H1 (cell line): ENCODE results near the gene CSNK1D. TPM values are rescaled to one million over a fixed set of nuclear protein-coding genes. Genes with fewer than 3 reads are reported as not detected.

Experiments
- CTCF ChIA-PET: fragments of 300-600 bp; sonication (Branson Sonifier 250); formaldehyde crosslinking; loops from one replicate; lab custom pipeline; 2021; ENCODE audit not compliant: partially characterized antibody; lab: Charles Lee
- POLR2A ChIA-PET: fragments of 300-600 bp; sonication (Branson Sonifier 250); formaldehyde crosslinking; loops from one replicate; lab custom pipeline; 2021; ENCODE audit warnings: inconsistent platforms; ENCODE audit not compliant: partially characterized antibody; lab: Charles Lee
- DNase-seq, 2 experiments: peaks; one replicate each; pipeline versions ENCODE4 v3.0.0 to v3.0.0-alpha.2; 2010 to 2022; ENCODE audit warnings: low spot score in 2 of 2, low read depth in 1 of 2, mixed read lengths in 1 of 2
- FAIRE-seq: peaks from 2 replicates; lab custom pipeline; 2011; peaks lifted over from hg19 to GRCh38; lab: Jason Lieb, UNC
- H2AFZ ChIP-seq: 2 replicates; pipeline ENCODE4 v1.8.1; 2012; ENCODE audit warnings: low read length, inconsistent platforms
- H2AK5ac ChIP-seq: 2 replicates; pipeline ENCODE4 v1.6.1; 2013; ENCODE audit warnings: low read depth, low read length
- H2BK120ac ChIP-seq: replicated peaks from 2 replicates; pipeline ENCODE3; 2013; ENCODE audit warnings: low read depth, low read length, inconsistent platforms
- H2BK12ac ChIP-seq: 2 replicates; pipeline ENCODE4 v1.6.1; 2013; ENCODE audit warnings: low read depth, low read length
- H2BK15ac ChIP-seq: 2 replicates; pipeline ENCODE4 v1.6.1; 2013; ENCODE audit warnings: low read length
- H2BK20ac ChIP-seq: 2 replicates; pipeline ENCODE4 v1.6.1; 2013; ENCODE audit warnings: low read length
- H2BK5ac ChIP-seq: 2 replicates; pipeline ENCODE4 v1.6.1; 2013; ENCODE audit warnings: low read depth, low read length
- H3K14ac ChIP-seq: 2 replicates; pipeline ENCODE4 v1.6.1; 2013; ENCODE audit warnings: inconsistent platforms; ENCODE audit not compliant: insufficient read length
- H3K18ac ChIP-seq: 2 replicates; pipeline ENCODE4 v1.6.1; 2013; ENCODE audit warnings: low read length; ENCODE audit errors: extremely low read depth
- H3K23ac ChIP-seq: 2 replicates; pipeline ENCODE4 v1.6.1; 2013; ENCODE audit warnings: inconsistent platforms; ENCODE audit not compliant: insufficient read length
- H3K23me2 ChIP-seq: 2 replicates; pipeline ENCODE4 v1.6.1; 2013; ENCODE audit warnings: low read depth, low read length
- H3K27ac ChIP-seq: 2 replicates; pipeline ENCODE4 v1.6.1; 2011; ENCODE audit warnings: low read depth, low read length, inconsistent platforms
- H3K27me3 ChIP-seq, 4 experiments: replicated peaks in 1 of 4; 1 replicate in 1 of 4; 2 replicates in 3 of 4; pipeline versions ENCODE4 v1.6.1 to v1.8.1; 2011 to 2013; ENCODE audit warnings: low read length in 3 of 4, mild to moderate bottlenecking in 3 of 4, inconsistent platforms in 2 of 4, mixed read lengths in 2 of 4, moderate library complexity in 1 of 4; ENCODE audit not compliant: control insufficient read depth in 3 of 4, insufficient read depth in 3 of 4; ENCODE audit errors: extremely low read depth in 1 of 4
- H3K36me3 ChIP-seq, 4 experiments: 2 replicates each; pipeline versions ENCODE4 v1.6.1 to v1.8.1; 2011 to 2013; ENCODE audit warnings: mild to moderate bottlenecking in 4 of 4, low read length in 3 of 4, moderate library complexity in 2 of 4, control low read depth in 1 of 4, inconsistent platforms in 1 of 4; ENCODE audit not compliant: insufficient read depth in 4 of 4, control insufficient read depth in 2 of 4
- H3K4ac ChIP-seq: replicated peaks from 2 replicates; pipeline ENCODE3; 2013; ENCODE audit warnings: low read length, low read depth, mixed read lengths, inconsistent platforms; ENCODE audit not compliant: insufficient read length
- H3K4me1 ChIP-seq, 4 experiments: replicated peaks in 1 of 4; 1 replicate in 1 of 4; 2 replicates in 3 of 4; pipeline versions ENCODE4 v1.6.1 to v1.8.1; 2011 to 2013; ENCODE audit warnings: low read length in 3 of 4, inconsistent platforms in 2 of 4, mixed read lengths in 1 of 4; ENCODE audit not compliant: insufficient read depth in 4 of 4, control insufficient read depth in 3 of 4
- H3K4me2 ChIP-seq, 2 experiments: 2 replicates each; pipeline versions ENCODE4 v1.6.1 to v1.8.1; 2011 to 2013; ENCODE audit warnings: low read depth in 2 of 2, low read length in 2 of 2, control low read depth in 1 of 2, inconsistent platforms in 1 of 2, mild to moderate bottlenecking in 1 of 2; ENCODE audit not compliant: insufficient read depth in 1 of 2
- H3K4me3 ChIP-seq, 4 experiments: fragments of 200-600, 300-600 bp in 1 of 4; sonication (generic), shearing (Covaris generic), sonication (Bioruptor Twin) in 1 of 4; 2 replicates each; pipeline versions ENCODE4 v1.5.1 to v1.8.1; 2011 to 2016; ENCODE audit warnings: low read length in 4 of 4, low read depth in 3 of 4, control low read depth in 2 of 4, inconsistent platforms in 2 of 4, mild to moderate bottlenecking in 2 of 4, mixed read lengths in 1 of 4, moderate library complexity in 1 of 4; ENCODE audit not compliant: insufficient read depth in 2 of 4; ENCODE audit errors: extremely low read depth in 1 of 4
- H3K56ac ChIP-seq: replicated peaks from 2 replicates; pipeline ENCODE3; 2013; ENCODE audit warnings: low read depth, mild to moderate bottlenecking, mixed read lengths, low read length, inconsistent platforms; ENCODE audit not compliant: insufficient read length
- H3K79me1 ChIP-seq: 2 replicates; pipeline ENCODE4 v1.6.1; 2013; ENCODE audit warnings: low read depth, low read length, control low read depth
- H3K79me2 ChIP-seq, 2 experiments: 2 replicates each; pipeline versions ENCODE4 v1.6.1 to v1.8.1; 2012 to 2013; ENCODE audit warnings: low read length in 2 of 2, mild to moderate bottlenecking in 2 of 2, inconsistent platforms in 1 of 2; ENCODE audit not compliant: insufficient read depth in 2 of 2, control insufficient read depth in 1 of 2
- H3K9ac ChIP-seq, 4 experiments: replicated peaks in 1 of 4; 1 replicate in 1 of 4; 2 replicates in 3 of 4; pipeline versions ENCODE4 v1.6.1 to v1.8.1; 2011 to 2013; ENCODE audit warnings: low read depth in 3 of 4, low read length in 3 of 4, control low read depth in 2 of 4, mild to moderate bottlenecking in 2 of 4, moderate library complexity in 2 of 4, inconsistent platforms in 1 of 4; ENCODE audit errors: extremely low read depth in 1 of 4
- H3K9me3 ChIP-seq, 2 experiments: 2 replicates each; pipeline versions ENCODE4 v1.6.1 to v1.8.1; 2012 to 2013; ENCODE audit warnings: mild to moderate bottlenecking in 2 of 2, moderate library complexity in 2 of 2, control low read depth in 1 of 2, inconsistent platforms in 1 of 2, low read depth in 1 of 2, low read length in 1 of 2, mixed read lengths in 1 of 2; ENCODE audit not compliant: insufficient read depth in 2 of 2
- H4K20me1 ChIP-seq, 2 experiments: replicated peaks in 1 of 2; 2 replicates each; pipeline versions ENCODE3 to v1.8.1; 2011 to 2013; ENCODE audit warnings: inconsistent platforms in 2 of 2, low read length in 2 of 2, mild to moderate bottlenecking in 1 of 2; ENCODE audit not compliant: insufficient read depth in 2 of 2, control insufficient read depth in 1 of 2
- H4K5ac ChIP-seq: 2 replicates; pipeline ENCODE4 v1.6.1; 2013; ENCODE audit warnings: low read length, low read depth, mixed read lengths, inconsistent platforms; ENCODE audit not compliant: insufficient read length
- H4K8ac ChIP-seq: 2 replicates; pipeline ENCODE4 v1.8.0; 2013; ENCODE audit warnings: mild to moderate bottlenecking, moderate library complexity, low read length, inconsistent platforms; ENCODE audit not compliant: insufficient read depth; ENCODE audit errors: extremely low read depth
- H4K91ac ChIP-seq: replicated peaks from 2 replicates; pipeline ENCODE3; 2013; ENCODE audit warnings: low read length, mixed read lengths, inconsistent platforms; ENCODE audit not compliant: insufficient read length
- CBX5 ChIP-seq: fragments of 300-800, 300-1000 bp; sonication (generic); IDR thresholded peaks from 2 replicates; pipeline ENCODE4 v1.7.1; 2016; ENCODE audit warnings: antibody characterized with exemption, low read length, low read depth
- CHD2 ChIP-seq: IDR thresholded peaks from 2 replicates; pipeline ENCODE4 v1.6.1; 2012; ENCODE audit warnings: low read length, improper control_type of control experiment
- CTBP2 ChIP-seq: IDR thresholded peaks from 2 replicates; pipeline ENCODE4 v1.7.0; 2011; ENCODE audit warnings: borderline replicate concordance, mild to moderate bottlenecking, moderate library complexity, mixed read lengths, low read length; ENCODE audit not compliant: insufficient read depth, insufficient read length
- EZH2 ChIP-seq: fragments of 200-600 bp; sonication (generic); IDR thresholded peaks from 2 replicates; pipeline ENCODE4 v1.7.1; 2012; ENCODE audit warnings: low read depth, mild to moderate bottlenecking, moderate library complexity, low read length, inconsistent platforms; ENCODE audit not compliant: severe bottlenecking
- HDAC2 ChIP-seq, 2 experiments: fragments of 300-600 bp in 1 of 2; sonication (generic) in 1 of 2; IDR thresholded peaks; 2 replicates each; pipeline ENCODE4 v1.6.1; 2011 to 2012; ENCODE audit warnings: low read depth in 2 of 2, low read length in 2 of 2, mild to moderate bottlenecking in 2 of 2, moderate library complexity in 2 of 2, borderline replicate concordance in 1 of 2, inconsistent platforms in 1 of 2
- KDM4A ChIP-seq: IDR thresholded peaks from one replicate; pipeline ENCODE4 v1.7.1; 2012; ENCODE audit warnings: low read depth, mild to moderate bottlenecking, moderate library complexity, low read length, inconsistent platforms; ENCODE audit not compliant: severe bottlenecking
- MAFK ChIP-seq: IDR thresholded peaks from 2 replicates; pipeline ENCODE4 v1.6.1; 2012; ENCODE audit warnings: low read depth, mild to moderate bottlenecking, improper control_type of control experiment, low read length
- POLR2AphosphoS5 ChIP-seq: IDR thresholded peaks from 2 replicates; pipeline ENCODE4 v1.6.1; 2011; ENCODE audit warnings: low read depth, low read length
- POU5F1 ChIP-seq: IDR thresholded peaks from 2 replicates; pipeline ENCODE4 v1.6.1; 2011; ENCODE audit warnings: low read depth, mild to moderate bottlenecking, low read length, moderate library complexity
- SP4 ChIP-seq: IDR thresholded peaks from 2 replicates; pipeline ENCODE4 v1.6.1; 2012; ENCODE audit warnings: low read length, inconsistent platforms
- ZNF274 ChIP-seq: IDR thresholded peaks from 2 replicates; pipeline ENCODE4 v1.7.0; 2012; ENCODE audit warnings: low read length, borderline replicate concordance; ENCODE audit errors: extremely low read depth
- WGBS, 2 experiments: shearing (Covaris generic) in 1 of 2; methylation state at CpG; one replicate each; pipeline versions ENCODE4 v1.1.6 to v1.1.7; 2013 to 2015; ENCODE audit warnings: low lambda C conversion rate in 2 of 2, mixed read lengths in 2 of 2, inconsistent platforms in 1 of 2, low coverage in 1 of 2, missing lambda C conversion rate in 1 of 2; ENCODE audit not compliant: insufficient replicate concordance in 2 of 2, insufficient coverage in 1 of 2, insufficient read length in 1 of 2; ENCODE audit errors: extremely low coverage in 1 of 2, missing lambda C conversion rate in 1 of 2; 5-methylcytosine and 5-hydroxymethylcytosine counted together
- polyA plus RNA-seq, 7 experiments: library from polyadenylated mRNA; depleted of rRNA in 3 of 7; stranded (reverse) in 5 of 7; unstranded in 2 of 7; fragments of >200 nt in 5 of 7; fragments of 200-250 nt in 2 of 7; gene quantifications; 1 replicate in 5 of 7; 2 replicates in 1 of 7; 4 replicates in 1 of 7; pipeline versions ENCODE4 v1.2.1 to v1.2.3, GENCODE V29; 2011 to 2013; ENCODE audit warnings: missing spikeins in 2 of 7, mixed read lengths in 2 of 7
- total RNA-seq: library from RNA; stranded (reverse); fragmentation: NEBNext Ultra II Directional; extraction: Animal tissue kit (Norgen Biotek cat#: 25700); gene quantifications from 2 replicates; pipeline ENCODE4 v1.2.1, GENCODE V29; 2021

CSNK1D gene
- total and polyA plus RNA-seq, 2 of the 8 experiments (the other 6 are each of a cell fraction or from before 2014, with no cell fraction given): 73.5 to 103 TPM

DNA sequence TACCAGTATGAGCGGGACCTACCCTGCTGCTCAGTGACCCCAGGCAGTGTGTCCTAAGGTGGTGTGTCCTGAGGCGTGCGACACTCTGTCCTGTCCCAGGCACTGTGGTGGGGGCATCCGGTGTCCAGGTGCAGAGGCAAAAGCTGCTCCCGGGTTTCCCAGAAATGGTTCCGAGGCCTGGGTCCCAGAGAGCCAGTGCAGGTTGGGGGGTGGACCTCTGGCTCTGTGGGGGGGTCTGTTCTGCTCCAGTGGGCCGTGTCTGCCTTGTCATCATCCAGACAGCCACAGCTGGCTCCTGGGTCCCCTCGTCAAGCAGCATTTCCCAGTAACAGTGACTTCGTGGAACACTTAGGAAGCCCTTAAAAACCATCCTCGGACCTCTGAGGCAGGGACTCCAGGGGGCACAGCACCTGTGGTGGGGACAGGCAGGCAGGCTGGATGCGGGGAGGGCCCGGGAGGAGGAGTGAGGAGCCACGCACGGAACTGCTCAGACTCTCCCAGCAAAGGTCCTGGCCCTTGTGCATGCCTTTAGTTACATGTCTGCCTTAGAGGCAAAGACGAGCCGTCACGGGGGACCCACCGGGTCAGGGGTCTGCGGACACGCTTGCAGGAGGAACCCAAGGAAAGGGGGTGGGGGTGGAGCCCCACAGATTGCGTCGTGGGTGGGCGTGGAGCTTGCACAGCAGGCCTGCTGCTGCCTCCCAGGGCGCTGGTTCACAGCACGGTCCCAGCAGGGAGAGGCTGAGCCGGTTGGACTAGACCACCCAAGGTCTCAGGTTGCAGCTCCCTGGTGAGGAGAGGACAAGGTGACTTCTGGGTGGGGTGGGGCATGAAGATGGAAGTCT, 39.1 kb downstream of the CSNK1D start:
- no peak overlapping the region for H3K4me2 ChIP-seq
- no peak overlapping the region for H3K4me3 ChIP-seq
- ChIA-PET POLR2A (interaction anchor here (0.6 to 1.8 kb wide), 5 partner anchors 7 to 138 kb away, joined by 3 to 5 read pairs (median 3); no protein-coding TSS in a partner anchor), CTCF (interaction anchor here (0.8 to 2.9 kb wide), 8 partner anchors 7 to 387 kb away, joined by 3 to 7 read pairs (median 4); no protein-coding TSS in a partner anchor)
- H3K56ac ChIP-seq: no peak overlapping the region
- H3K18ac ChIP-seq: no peak overlapping the region; the same call in 1 of the 2 replicates
- FAIRE-seq (no peak), DNase-seq (no peak)
- WGBS, 2 experiments: 86% methylated on average over 26 of the region's 26 CpGs; no CpG with 5 or more reads in 1 of the 2 experiments
- no peak overlapping the region for H4K5ac ChIP-seq
- peaks cover 9 to 14% of the 10 kb centered on the region in 2 experiments for H4K20me1 ChIP-seq
- no peaks in the 10 kb centered on the region; a peak in 1 of 4 replicates for H3K9me3 ChIP-seq
- H3K79me1 ChIP-seq: no peaks in the 10 kb centered on the region; the same call in 1 of the 2 replicates
- H4K8ac ChIP-seq: no peak overlapping the region; the same call in 1 of the 2 replicates
- peaks cover 0 to 4% (median 0%) of the 10 kb centered on the region in 4 experiments; a peak in 2 of 8 replicates for H3K36me3 ChIP-seq
- H3K27me3 ChIP-seq: peaks cover 14 to 35% (median 29%) of the 10 kb centered on the region in 4 experiments
- H3K23me2 ChIP-seq: peaks cover 5% of the 10 kb centered on the region; the same call in 1 of the 2 replicates
- H3K23ac ChIP-seq: no peak overlapping the region
- no peak overlapping the region for H2BK20ac ChIP-seq
- no peak overlapping the region for H2BK120ac ChIP-seq
- no peak overlapping the region for H2AFZ ChIP-seq
- no peak overlapping the region for H3K9ac ChIP-seq
- no peak overlapping the region for H2AK5ac ChIP-seq
- no peak overlapping the region for H3K14ac ChIP-seq
- no peak overlapping the region for H3K27ac ChIP-seq
- H3K4me1 ChIP-seq: peaks cover 0 to 16% (median 5%) of the 10 kb centered on the region in 4 experiments; a peak in 5 of 7 replicates
- H3K79me2 ChIP-seq: no peaks in the 10 kb centered on the region
- no peak overlapping the region for H4K91ac ChIP-seq
- no peak overlapping the region for H2BK15ac ChIP-seq
- H3K4ac ChIP-seq: no peak overlapping the region
- H2BK12ac ChIP-seq: no peak overlapping the region
- no peak overlapping the region for H2BK5ac ChIP-seq
- no peak for TF ChIP-seq ZNF274
- no peak for TF ChIP-seq HDAC2 (IDR thresholded peaks at IDR 0.05; ENCODE audit: borderline replicate concordance in 1 of 2, low read depth in 2 of 2, low read length in 2 of 2)
- no peak for TF ChIP-seq MAFK
- TF ChIP-seq POLR2AphosphoS5: no peak
- no peak for TF ChIP-seq POU5F1
- TF ChIP-seq EZH2: no peak
- no peak for TF ChIP-seq CTBP2
- TF ChIP-seq KDM4A: no peak
- TF ChIP-seq CBX5: no peak
- no peak for TF ChIP-seq CHD2
- TF ChIP-seq SP4: no peak
